Tongue (tissue), 2 donors: ENCODE results near the gene PPM1L. TPM values are rescaled to one million over a fixed set of nuclear protein-coding genes. Genes with fewer than 3 reads are reported as not detected.

Experiments
- DNase-seq: peaks from one replicate; pipeline ENCODE4 v3.0.0-alpha.2; 2015
- total RNA-seq: library from RNA; depleted of rRNA; stranded (reverse); fragments of >200 nt; gene quantifications from one replicate; pipeline ENCODE4 v1.2.3, GENCODE V29; 2014

The PPM1L gene
- total RNA-seq, 1 donor from 2014 or later, result 37.3 TPM

DNA sequence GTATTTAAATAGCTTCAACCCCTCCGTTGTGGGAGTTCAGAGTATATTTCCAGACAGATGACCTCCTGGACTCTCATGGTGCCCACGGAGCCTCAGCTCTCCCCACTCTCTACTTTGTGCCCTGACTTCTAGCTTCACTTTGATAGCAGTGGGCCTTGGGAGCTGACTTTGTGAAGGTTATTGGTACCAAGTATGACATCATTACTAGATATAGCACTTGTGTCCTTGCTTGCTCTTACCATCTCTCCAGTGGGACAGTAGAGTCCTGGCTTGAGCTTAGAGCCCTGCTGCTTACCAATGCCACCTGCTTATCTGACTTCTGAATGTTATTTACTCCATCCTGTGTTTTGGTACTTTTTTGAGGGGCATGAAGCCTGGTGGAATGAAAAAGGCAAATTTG is 53.4 kb downstream of the PPM1L start:
- no peak for DNase-seq

DNA sequence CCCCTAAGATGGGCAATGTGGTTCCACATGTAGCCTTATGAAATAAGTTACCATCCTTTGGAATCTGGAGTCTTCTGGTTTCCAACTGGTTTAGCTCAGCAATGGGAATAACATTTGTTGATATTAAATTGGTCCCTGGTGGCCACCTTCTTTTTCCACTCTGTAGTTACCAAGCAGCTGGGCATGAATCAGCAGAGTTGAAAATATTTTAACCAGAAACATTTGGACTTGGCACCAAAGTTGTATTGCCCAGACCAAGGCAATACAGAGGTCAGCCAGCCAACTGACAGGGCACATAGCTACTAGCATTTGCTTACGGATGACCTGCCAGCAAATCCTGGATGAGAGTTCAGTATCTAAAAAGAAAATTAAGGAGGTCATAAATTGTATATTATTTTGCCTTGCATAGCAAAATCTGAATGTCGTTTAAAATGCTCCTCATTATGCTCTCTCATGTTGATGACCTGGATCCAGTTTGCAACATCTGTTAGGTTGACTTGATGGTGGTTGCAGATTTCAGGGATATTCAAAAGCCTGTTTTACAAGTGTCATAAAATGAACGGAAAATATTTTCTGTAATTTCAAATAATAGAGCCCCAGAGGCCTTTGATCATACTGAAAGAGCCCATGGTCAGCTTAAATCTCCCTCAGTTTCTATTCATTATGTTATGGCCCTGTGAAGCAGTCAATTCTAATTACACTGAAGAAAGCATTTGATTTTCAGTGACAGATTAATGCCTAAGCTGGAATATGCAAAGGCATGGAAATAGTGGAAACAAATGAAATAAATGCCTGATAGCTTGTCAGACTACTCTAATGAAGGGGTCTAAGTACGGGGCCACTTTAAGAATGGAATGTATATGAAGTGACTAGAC is 54.6 kb downstream of the PPM1L start:
- peak; percentile 72 for DNase-seq

DNA sequence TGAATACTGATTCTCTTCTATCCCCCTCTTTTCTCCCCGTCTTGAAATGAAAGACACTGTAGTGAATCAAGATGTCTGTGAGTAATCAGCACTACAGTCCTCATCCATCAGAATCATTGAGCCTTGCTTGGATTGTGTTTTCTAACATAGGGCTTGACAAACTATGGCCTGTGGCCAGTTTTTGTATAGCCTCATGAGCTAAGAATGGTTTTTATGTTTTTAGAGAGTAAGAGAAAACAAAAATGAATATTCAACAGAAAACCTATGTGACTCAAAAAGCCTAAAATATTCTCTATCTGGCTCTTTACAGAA is 55.2 kb downstream of the PPM1L start:
- no peak for DNase-seq

DNA sequence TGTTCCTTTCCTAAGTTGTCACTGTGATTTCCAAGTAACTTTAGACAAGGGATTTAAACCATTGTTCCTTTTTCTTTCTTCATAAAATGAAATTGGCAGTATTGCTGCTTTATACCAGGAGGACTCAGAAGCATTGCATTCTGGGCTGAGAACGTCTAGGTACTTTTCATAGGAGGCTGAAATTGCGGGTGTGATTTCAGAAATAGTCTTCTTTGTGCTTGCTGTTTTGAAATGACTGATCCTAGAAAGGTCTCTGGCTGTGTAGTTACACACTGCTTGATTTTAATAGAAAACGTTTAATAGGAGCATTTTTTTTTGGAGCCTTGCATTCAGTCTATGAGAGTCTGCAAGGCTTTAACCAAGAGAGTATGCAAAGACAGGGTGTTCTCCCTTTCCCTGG is 56.3 kb downstream of the PPM1L start:
- no peak for DNase-seq

DNA sequence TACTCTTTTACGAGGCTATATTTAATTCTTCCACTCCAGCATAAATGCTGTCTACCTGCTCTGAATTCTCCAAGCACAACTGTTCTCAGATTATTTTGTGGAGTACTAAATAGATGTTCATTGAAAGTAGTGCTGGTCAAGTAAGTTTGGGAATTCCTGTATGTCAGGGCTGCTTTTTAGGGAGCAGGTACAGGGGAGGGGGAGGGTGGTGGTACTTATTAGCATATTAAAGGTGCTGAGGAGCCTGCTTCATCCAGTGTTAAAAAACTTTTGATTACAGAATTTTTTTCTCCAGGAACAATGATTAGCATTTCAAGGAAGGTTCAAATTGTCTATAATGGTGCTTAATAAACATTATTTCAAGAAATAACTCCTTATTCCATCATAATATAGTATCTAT is 59.2 kb downstream of the PPM1L start:
- no peak for DNase-seq

DNA sequence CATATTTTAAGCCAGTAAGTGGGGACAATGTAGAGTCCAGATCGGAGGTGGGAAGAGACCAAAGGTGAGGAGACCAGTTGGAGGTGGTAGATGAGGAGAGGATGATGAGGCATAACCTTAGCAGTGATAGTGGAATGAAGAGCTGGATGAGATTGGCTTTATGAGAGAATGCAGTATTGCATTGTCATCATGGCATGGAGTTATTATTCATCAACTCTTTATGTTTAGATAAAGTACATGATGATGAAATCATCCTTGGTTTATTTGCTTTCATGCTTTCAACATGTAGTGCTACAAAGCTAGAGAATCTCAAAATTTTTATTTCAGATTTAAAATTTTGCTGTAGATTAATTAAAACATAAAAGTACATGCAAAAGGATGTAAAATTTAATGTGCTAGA is 64.0 kb downstream of the PPM1L start:
- DNase-seq, result no peak

DNA sequence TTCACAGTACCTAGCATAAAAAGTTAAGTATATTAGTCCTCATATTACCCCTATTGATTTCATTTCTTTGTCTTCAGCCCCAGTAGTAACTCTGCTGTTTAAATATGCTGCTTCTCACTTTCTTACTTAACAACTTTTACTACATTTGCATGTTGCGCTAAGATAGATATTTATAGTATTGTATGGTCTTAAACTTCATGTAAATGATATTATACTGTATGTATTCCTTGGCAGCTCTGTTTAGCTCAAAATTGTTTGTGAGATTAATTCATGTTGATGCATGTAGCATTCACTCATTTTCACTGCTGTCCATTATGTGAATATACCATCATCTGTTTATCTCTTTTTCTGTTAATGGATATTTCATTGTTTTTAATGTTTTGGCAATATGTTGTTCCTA is 64.4 kb downstream of the PPM1L start:
- DNase-seq, result no peak

DNA sequence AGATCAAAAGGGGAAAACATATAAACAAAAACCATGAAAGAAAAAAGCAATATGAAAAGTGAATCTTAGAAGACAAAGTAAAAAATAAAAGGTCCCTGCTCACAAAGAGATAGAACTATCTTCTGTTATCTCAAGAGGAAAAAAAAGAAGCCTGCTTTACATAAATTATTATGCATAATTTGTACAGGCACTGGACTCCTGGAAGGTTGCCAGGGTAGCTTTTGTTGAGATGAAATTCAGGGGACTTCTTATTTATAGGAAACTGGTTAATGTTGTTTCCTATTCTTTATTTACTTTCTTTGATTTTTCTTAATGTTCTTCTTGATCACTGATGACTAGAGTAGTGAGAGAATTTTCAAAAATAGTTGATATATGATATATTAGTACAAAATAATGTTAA is 66.9 kb downstream of the PPM1L start:
- DNase-seq, result no peak

DNA sequence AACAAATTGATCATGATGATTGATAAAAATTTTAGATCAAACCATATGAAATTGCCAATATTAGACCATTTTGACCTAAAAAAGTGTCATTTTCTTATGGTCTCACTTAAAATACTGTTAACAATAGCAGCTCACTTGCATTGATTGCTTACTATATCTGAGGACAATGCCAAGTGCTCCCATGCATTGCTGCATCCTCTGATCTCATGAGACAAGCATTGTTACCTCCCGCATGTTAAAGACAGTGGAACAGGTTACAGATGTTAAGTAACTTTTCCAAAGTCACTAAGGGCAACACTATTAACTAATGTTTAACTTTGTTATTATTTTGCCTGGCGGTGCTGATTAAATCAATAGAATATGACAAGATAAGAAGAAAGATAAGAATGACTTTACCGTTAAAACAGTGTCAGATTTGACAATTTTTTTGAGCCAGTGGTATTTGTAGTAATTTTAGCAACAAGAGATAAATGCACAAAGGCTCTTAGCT is 69.3 kb downstream of the PPM1L start:
- no peak for DNase-seq

DNA sequence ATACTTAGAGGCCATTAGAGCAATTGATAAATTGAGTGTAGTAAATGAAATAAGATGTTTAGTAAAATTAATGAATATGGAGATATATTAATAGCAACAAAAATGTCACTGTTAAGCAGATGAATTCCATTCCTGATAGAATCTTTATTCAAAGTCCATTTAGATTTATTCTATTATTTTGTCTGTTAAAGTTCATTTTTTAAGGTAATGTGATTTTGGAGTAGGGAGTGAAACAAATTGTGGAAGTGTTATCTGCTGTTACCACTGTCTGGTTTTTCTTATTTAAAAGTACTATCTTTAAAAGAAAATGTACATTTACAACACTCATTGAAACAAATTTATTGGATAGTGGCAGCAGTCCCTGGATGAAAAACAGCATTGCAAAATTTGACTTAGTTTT is 70.4 kb downstream of the PPM1L start:
- DNase-seq, result no peak

DNA sequence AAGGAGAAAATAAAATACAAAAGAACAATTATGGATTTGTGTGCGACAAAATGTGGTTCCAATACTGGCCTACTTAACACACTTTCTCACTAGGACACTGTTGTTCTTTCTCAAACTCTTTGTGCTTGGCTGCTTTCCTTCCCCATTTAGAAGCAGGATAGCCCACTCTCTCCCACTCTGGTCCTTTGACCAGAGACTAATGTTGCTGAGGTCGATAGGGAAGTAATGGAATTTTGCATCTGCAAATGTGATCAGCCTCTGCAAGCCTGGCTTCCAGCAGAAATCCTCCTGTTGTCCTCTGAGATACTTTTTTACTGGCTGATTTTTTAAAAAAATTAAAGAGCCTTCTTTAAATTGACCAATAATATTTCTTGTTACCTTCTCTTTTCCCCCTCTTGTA is 71.0 kb downstream of the PPM1L start:
- no peak for DNase-seq

DNA sequence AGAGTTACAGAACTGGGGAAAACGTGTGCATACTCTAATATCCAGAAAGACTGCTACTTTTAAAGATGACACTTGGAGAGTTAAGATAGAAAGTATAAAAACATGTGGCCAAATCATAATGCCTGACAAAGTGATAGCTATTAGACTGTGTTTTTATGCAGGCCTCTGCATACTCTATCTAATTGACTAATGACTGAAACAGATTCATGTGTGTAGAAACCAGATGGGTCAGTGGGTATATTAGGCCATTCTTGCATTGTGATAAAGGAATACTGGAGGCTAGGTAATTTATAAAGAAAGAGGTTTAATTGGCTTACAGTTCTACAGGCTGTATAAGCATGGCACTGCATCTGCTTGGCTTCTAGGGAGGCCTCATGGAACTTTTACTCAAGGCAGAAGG is 71.5 kb downstream of the PPM1L start:
- DNase-seq, result no peak

DNA sequence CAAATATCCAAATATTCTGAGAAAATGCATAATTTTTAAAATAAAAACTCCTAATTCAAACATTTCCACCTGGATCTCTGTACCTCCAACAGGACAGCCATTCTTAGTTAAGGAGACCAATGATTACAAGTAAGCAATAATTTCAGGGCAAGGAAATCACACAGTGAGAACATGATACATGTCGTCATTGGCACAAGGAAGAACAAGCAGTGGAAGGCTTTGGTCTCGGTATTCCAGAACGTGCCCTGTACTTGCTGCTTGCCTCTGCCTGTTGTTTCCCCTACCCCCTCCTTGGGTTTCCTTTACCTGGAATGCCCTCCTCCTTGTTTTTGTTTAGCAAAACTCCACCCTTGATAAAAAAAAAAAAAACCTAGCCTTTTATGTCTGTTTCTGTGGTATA is 72.8 kb downstream of the PPM1L start:
- DNase-seq, result no peak

DNA sequence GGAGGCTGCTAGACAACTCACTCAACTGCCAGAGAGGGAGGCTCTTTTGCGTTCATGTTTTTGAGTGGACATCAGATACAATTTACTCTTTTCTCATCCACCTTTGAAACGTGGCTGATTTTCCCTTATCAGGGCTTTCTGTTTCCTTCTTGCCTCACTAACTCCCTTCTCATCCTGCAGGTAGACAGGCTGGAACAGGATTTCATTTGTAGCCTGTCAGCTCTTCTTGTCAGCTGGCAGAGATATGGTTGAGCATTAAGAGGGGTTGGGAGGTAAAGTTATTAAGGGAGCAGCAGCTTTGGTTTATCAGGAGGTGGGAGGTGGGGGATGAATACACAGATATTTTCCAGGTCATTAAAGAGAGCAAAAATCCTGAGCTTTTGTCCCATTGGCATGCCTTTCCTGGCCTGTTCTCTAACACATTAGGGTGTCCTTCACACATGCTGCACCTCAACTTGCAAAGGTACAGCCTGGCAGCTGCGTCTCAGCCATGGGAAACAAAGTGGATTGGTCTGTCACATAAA is 73.5 kb downstream of the PPM1L start:
- DNase-seq, result no peak

DNA sequence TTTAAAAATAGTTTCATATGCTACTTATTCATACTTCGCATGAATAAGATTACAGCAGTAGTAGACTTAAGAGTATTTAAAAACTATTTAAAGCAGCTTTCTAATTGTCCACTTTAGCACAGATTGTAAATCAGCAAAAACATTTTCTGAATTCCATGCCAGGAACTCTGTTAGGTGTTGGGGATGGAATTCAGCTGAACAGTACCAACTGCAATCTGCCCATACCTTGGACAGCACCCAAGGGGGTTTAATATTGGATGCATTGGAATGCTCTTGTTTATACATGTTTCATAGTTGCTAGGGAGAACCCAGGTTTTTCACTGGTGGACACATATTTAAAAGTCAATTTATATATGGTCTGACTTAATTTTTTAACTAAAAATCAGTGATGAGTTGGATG is 74.8 kb downstream of the PPM1L start:
- peak; percentile 32 for DNase-seq

DNA sequence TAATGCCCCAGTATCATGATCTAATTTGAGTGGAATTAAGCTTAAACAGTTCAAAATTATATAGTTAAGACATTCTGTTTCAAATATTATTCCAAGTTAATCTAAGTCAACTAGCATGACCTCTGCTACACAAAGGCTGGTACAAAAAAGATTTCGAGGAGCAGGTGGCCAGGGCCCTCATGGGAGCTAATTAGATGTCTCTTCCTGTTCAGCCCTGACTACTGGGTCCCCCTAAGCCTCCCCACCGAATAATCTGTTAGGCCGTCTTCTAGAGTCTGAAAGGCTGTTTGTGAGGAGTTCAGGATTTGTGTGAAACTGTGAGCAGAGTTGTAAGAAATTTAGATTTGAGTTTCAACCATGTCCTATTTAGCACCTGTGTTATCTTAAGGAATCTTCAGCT is 75.4 kb downstream of the PPM1L start:
- peak; percentile 18 for DNase-seq

DNA sequence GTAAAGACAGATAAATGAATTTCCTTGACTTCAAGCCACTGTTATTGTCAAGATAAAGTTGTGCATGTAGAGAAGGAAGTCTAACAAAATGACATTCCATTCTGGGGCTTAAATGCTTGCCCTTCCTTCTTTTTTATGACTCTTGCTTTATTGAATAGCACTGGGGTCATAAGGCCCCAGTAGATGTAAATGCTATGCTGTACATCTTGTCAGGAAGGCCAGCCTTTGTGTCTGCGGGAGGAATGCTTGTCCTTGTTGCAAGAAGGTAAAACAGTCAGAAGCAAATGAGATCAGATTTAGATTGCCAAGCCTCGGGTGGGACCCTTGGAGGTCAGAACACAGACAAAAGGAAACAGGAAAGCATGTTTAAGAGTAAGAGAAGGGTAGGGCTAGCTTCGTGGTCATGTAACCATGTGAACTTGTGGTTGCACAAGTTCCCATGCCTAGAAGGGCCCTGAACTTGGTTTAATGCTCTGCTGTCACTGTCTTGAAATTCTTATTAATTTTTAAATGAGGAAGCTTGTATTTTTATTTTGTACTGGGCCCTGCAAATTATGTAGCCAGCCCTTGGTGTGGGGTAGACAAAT is 81.5 kb downstream of the PPM1L start:
- DNase-seq, result no peak

DNA sequence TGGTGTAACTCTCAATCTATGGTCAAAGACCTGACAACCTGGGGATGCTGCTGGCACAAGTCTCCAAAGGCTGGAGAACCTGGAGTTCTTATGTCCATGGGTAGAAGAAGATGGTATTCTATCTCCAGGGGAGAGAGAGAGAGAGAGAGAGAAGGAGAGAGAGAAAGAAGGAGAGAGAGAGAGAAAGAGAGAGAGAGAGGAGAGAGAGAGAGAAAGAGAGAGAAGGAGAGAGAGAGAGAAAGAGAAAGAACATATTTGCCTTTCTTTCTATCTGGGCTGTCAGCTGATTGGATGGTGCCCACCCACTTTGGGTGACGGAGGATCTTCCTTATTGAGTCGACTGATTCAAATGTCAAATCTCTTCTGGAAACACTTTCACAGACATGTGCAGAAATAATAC is 84.6 kb downstream of the PPM1L start:
- DNase-seq, result no peak

DNA sequence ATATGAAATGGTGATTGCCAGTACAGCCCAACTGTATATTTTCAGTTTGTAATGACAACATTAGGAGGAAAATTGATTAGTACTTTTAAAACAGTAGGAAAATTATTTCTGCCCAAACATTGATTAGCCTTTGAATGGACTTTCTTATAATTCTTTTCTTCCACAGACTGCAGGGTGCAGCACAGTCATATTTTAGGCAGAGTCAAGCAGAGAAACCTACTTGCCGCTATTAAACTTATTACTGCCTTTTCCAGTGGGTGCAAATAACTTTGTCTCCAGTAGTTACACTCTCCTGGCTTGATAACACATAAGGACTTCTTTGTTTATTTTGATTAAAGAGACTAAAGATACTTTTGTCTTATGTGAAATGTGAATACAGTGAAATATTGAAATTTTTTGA is 85.4 kb downstream of the PPM1L start:
- no peak for DNase-seq

DNA sequence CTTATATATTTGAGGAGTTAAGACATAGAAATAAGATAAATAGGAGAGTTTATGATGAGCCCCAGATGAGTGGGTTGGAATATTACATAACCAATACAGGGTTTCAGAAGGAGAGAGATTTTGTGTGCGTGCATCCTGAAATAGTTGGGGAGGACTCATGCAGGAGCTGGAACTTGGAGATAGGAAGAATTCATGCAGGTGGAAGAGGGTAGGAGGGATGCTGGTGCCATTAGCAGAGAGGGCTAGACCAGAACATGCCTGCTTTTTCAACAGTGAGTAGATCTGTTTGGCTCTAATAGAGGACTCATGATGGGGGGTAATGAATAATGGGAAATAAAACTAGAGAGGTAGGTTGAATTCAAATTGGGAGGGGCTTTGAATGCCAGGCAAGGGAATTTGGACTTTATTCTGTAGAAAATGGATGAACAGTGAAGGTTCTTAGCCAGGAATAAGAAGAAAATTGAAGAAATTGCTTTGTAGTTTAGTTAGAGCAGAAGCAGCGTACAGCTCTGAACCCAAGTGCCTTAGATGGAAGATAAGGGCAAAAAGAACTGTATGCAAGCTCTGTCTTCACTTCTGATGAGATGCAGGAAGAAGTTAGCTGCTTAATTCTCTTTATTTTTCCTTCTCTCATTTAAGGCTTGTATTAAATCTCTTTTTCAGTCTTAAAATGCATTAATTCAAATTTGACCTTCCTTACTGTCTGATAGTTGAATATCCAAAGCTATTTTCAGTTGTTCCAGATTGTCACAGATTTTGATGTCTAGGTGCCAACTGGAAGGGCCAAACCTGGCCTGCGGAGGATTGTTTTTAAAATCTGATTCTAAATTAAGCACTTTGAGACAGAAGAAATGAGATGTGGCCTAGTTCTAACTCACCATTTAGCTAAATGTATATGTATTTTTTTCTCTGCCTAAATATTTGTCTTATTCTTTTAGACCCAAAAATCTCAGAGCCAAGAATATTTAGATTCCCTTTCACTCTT is 86.3 kb downstream of the PPM1L start:
- DNase-seq, result peak; percentile 37

DNA sequence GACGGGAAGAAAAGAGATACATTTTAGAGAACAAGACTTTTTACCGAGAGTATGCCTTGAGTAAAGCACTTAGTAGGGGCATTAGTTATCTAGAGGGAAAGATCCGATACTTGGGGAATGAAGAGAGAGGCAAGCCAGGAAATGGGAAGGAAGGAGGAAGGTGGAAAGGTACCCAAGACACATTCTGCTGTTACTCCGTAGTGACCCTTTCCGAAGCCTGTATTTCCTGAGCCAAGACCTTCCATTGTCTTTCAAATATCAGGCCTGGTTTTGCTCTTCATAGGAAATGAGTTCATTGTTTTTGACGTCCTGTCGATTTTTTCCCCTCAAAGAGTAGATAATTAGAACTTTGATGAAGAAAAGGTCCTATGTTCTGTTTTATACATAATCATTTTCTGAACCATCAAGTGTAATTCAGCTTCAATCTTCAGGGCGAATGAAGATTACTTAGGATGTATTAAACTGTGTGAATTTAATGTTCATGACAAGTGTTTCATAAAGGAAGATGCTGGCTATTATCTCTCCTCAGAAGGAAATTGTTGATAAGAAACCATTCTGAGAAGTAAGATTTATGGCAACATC is 95.7 kb downstream of the PPM1L start:
- DNase-seq, result no peak

DNA sequence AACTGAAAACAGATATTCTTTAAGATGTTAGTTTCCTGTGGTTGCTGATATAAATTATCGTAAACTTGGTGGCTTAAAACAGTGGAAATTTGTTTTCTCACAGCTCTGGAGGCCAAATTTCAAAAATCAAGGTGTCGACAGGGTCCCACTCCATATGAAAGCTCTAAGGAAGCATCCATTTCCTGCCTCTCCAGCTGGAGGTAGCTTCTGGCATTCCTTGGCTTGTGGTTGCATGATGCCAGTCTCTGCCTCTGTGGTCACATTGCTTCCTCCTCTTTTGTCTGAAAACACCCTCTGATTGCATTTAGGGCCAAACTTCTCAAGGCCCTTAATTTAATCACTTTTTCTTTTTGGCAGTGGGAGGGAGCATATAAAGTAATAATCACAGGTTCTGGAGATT is 96.8 kb downstream of the PPM1L start:
- no peak for DNase-seq
